PC-9 (cell line): ENCODE data around the gene PPP4R1. TPM values are rescaled to one million over a fixed set of nuclear protein-coding genes. Genes with fewer than 3 reads are reported as not detected.

Experiments used
- BruUV-seq: library from RNA; stranded (reverse); fragments of 400-500 nt; replicated peaks from 2 replicates; lab custom pipeline; 2021; lab: Mats Ljungman, UMichigan
- CTCF ChIA-PET: fragments of 300-600 bp; sonication (Branson Sonifier 250); formaldehyde crosslinking; loops from one replicate; lab custom pipeline; 2022; ENCODE audit warnings: antibody characterized with exemption; lab: Charles Lee
- POLR2A ChIA-PET: fragments of 300-600 bp; sonication (Branson Sonifier 250); formaldehyde crosslinking; loops from one replicate; lab custom pipeline; 2022; ENCODE audit warnings: antibody characterized with exemption; ENCODE audit not compliant: unreplicated experiment; lab: Charles Lee
- DNase-seq, 2 experiments: peaks; one replicate each; pipeline versions ENCODE4 v3.0.0 to v3.0.0-alpha.2; 2015 to 2022; ENCODE audit warnings: mixed read lengths in 1 of 2
- H2AFZ ChIP-seq: fragments of 200-600 bp; sonication (generic); 2 replicates; pipeline ENCODE4 v1.8.1; 2017; ENCODE audit warnings: antibody characterized with exemption
- H3F3A ChIP-seq: fragments of 200-600 bp; sonication (generic); 2 replicates; pipeline ENCODE4 v1.8.1; 2017; ENCODE audit warnings: antibody characterized with exemption, mild to moderate bottlenecking, low read depth; ENCODE audit not compliant: insufficient read depth
- H3K27ac ChIP-seq: fragments of 200-600 bp; sonication (generic); 2 replicates; pipeline ENCODE4 v1.6.1; 2016; ENCODE audit warnings: mixed run types
- H3K27me3 ChIP-seq: fragments of 200-600 bp; sonication (generic); 2 replicates; pipeline ENCODE4 v1.6.1; 2016; ENCODE audit warnings: low read depth, mixed run types; ENCODE audit not compliant: insufficient read depth
- H3K36me3 ChIP-seq: fragments of 200-600 bp; sonication (generic); 2 replicates; pipeline ENCODE4 v1.6.1; 2016; ENCODE audit warnings: low read depth, mixed run types
- H3K4me1 ChIP-seq: fragments of 200-600 bp; sonication (generic); replicated peaks from 2 replicates; pipeline ENCODE4 v1.6.1; 2016; ENCODE audit warnings: mixed run types; ENCODE audit not compliant: insufficient read depth
- H3K4me2 ChIP-seq: fragments of 200-600 bp; sonication (generic); 2 replicates; pipeline ENCODE4 v1.6.1; 2017; ENCODE audit warnings: mixed run types
- H3K4me3 ChIP-seq: fragments of 200-600 bp; sonication (generic); 2 replicates; pipeline ENCODE4 v1.6.1; 2016; ENCODE audit warnings: mixed run types
- H3K79me2 ChIP-seq: fragments of 200-600 bp; sonication (generic); 2 replicates; pipeline ENCODE4 v1.6.1; 2017; ENCODE audit warnings: low read depth, mixed run types
- H3K9me2 ChIP-seq: fragments of 200-600 bp; sonication (generic); 2 replicates; pipeline ENCODE4 v1.8.1; 2017; ENCODE audit warnings: mild to moderate bottlenecking; ENCODE audit not compliant: insufficient read depth
- H3K9me3 ChIP-seq: fragments of 200-600 bp; sonication (generic); 2 replicates; pipeline ENCODE4 v1.8.1; 2016; ENCODE audit warnings: low read depth; ENCODE audit not compliant: insufficient read depth
- H4K20me1 ChIP-seq: fragments of 200-600 bp; sonication (generic); 2 replicates; pipeline ENCODE4 v1.8.1; 2017; ENCODE audit not compliant: insufficient read depth
- CTCF ChIP-seq: fragments of 200-600 bp; sonication (generic); conservative IDR thresholded peaks from 2 replicates; pipeline ENCODE4 v1.6.1; 2017; ENCODE audit warnings: mixed run types, antibody characterized with exemption, mild to moderate bottlenecking, moderate library complexity
- EZH2 ChIP-seq: fragments of 200-600 bp; sonication (generic); IDR thresholded peaks from 2 replicates; pipeline ENCODE4 v1.8.0; 2017; ENCODE audit warnings: antibody characterized with exemption, low read depth
- intact Hi-C: fragments of 100-400 bp; cut with micrococcal nuclease; formaldehyde crosslinking; loops from one replicate; pipeline ENCODE4 v1.10.0; 2022; ENCODE audit not compliant: unreplicated experiment
- total RNA-seq: library from RNA; stranded (reverse); gene quantifications from 2 replicates; pipeline ENCODE4 v1.2.3, GENCODE V29; 2021

PPP4R1 gene
- total RNA-seq, 1 experiment from 2014 or later: 167 TPM

GRCh38 chr18:9526458-9526857, 87.9 kb downstream of the PPP4R1 start:
- no peaks in the 10 kb centered on the region for H3K27me3 ChIP-seq
- peak overlapping the region; percentile 72 for H3K27ac ChIP-seq
- CTCF ChIA-PET: no interaction called here
- H3K4me1 ChIP-seq: peaks cover 19% of the 10 kb centered on the region
- H3K79me2 ChIP-seq: no peaks in the 10 kb centered on the region
- intact Hi-C loops: no loop called here
- BruUV-seq: no TSS peak
- peaks cover 36% of the 10 kb centered on the region for H3K36me3 ChIP-seq
- H3K9me3 ChIP-seq: peaks cover 8% of the 10 kb centered on the region; the same call in 1 of the 2 replicates
- no peaks in the 10 kb centered on the region for H4K20me1 ChIP-seq
- TF ChIP-seq CTCF (no peak), EZH2 (no peak)
- no peaks in the 10 kb centered on the region; the same call in 1 of the 2 replicates for H3F3A ChIP-seq
- H3K9me2 ChIP-seq: no peaks in the 10 kb centered on the region
- POLR2A ChIA-PET: interaction anchor here (0.6 kb wide), 1 partner anchor 247 kb away, joined by 4 read pairs; no protein-coding TSS in a partner anchor
- H3K4me3 ChIP-seq: no peak overlapping the region
- DNase-seq: peak; percentile 41 to 81
- no peak overlapping the region for H2AFZ ChIP-seq
- H3K4me2 ChIP-seq: peak overlapping the region; percentile 31; the same call in 1 of the 2 replicates

- H3K9me2 ChIP-seq: no peaks in the 10 kb centered on the region
- H3K4me3 ChIP-seq: no peak overlapping the region
- no TSS peak for BruUV-seq
- peaks cover 23% of the 10 kb centered on the region for H3K36me3 ChIP-seq
- H3K27ac ChIP-seq: no peak overlapping the region
- H3K27me3 ChIP-seq: no peaks in the 10 kb centered on the region
- peaks cover 3% of the 10 kb centered on the region; the same call in 1 of the 2 replicates for H3K9me3 ChIP-seq
- H4K20me1 ChIP-seq: no peaks in the 10 kb centered on the region
- ChIA-PET CTCF (interaction anchor here (0.6 kb wide), 1 partner anchor 201 kb away, joined by 9 read pairs; no protein-coding TSS in a partner anchor), POLR2A (no interaction called here)
- no peaks in the 10 kb centered on the region for H3K79me2 ChIP-seq
- H3K4me1 ChIP-seq: peaks cover 19% of the 10 kb centered on the region
- TF ChIP-seq CTCF (no peak), EZH2 (no peak)
- no peaks in the 10 kb centered on the region; the same call in 1 of the 2 replicates for H3F3A ChIP-seq
- intact Hi-C loops: no loop called here
- H3K4me2 ChIP-seq: no peak overlapping the region
- DNase-seq: no peak
- H2AFZ ChIP-seq: no peak overlapping the region
Observed at GRCh38 chr18:9522952-9523351, 91.4 kb downstream of the PPP4R1 start.

GRCh38 chr18:9521770-9522169, 92.6 kb downstream of the PPP4R1 start:
- Histone ChIP-seq H3K9me3 (no peaks in the 10 kb centered on the region), H4K20me1 (no peaks in the 10 kb centered on the region; the same call in 1 of the 2 replicates), H3K79me2 (peaks cover 2% of the 10 kb centered on the region; the same call in 1 of the 2 replicates), H3K27ac (no peak overlapping the region), H3K36me3 (peaks cover 11% of the 10 kb centered on the region; the same call in 1 of the 2 replicates), H3K4me1 (peaks cover 16% of the 10 kb centered on the region), H2AFZ (no peak overlapping the region), H3F3A (no peaks in the 10 kb centered on the region; the same call in 1 of the 2 replicates), H3K4me2 (no peak overlapping the region), H3K4me3 (no peak overlapping the region), H3K27me3 (no peaks in the 10 kb centered on the region), H3K9me2 (no peaks in the 10 kb centered on the region)
- TF ChIP-seq CTCF (no peak), EZH2 (no peak)
- POLR2A ChIA-PET: no interaction called here
- intact Hi-C loops: no loop called here
- CTCF ChIA-PET: interaction anchor here (0.5 to 0.6 kb wide), 2 partner anchors 86 to 366 kb away, joined by 4 read pairs; no protein-coding TSS in a partner anchor
- no peak for DNase-seq
- no TSS peak for BruUV-seq
